ENCODE measurements around the gene XPO4.

Gene XPO4

GRCh38 chr13:20728579-20729311, 173.8 kb downstream of the XPO4 start:
- TF ChIP-seq POLR2A (IDR thresholded peaks at IDR 0.05; ENCODE audit: low read depth, low read length): no peak
- no peak for DNase-seq (ENCODE audit: insufficient read length, low spot score)
- no peak for FAIRE-seq

- no peak for DNase-seq (ENCODE audit: insufficient read length, low spot score)
- no peak for FAIRE-seq
- TF ChIP-seq POLR2A (IDR thresholded peaks at IDR 0.05; ENCODE audit: low read depth, low read length): no peak
Measured at GRCh38 chr13:20727856-20728255, 174.7 kb downstream of the XPO4 start.

Measured in H54 (cell line).